ENCODE results near the gene IFITM10. TPM values are rescaled to one million over a fixed set of nuclear protein-coding genes. Genes with fewer than 3 reads are reported as not detected.

IFITM10 gene
- under 1 TPM; 0.27 to 0.76 TPM for total RNA-seq
- long read RNA-seq: 0 reads

GRCh38 chr11:1750481-1750839 lies at the start of gene IFITM10:
TSS of gene IFITM10 (minus strand) at chr11:1750595. CDS start at chr11:1750442, 153 bp downstream.
- intact Hi-C loops (cut with DNase I): no loop called here
- ATAC-seq (peak; percentile 29 to 37), DNase-seq (peak; percentile 27)

GRCh38 chr11:1797391-1798125 lies 47.2 kb upstream of the IFITM10 start:
- intact Hi-C loops (cut with DNase I): no loop called here
- ATAC-seq (no peak), DNase-seq (no peak)

DNA sequence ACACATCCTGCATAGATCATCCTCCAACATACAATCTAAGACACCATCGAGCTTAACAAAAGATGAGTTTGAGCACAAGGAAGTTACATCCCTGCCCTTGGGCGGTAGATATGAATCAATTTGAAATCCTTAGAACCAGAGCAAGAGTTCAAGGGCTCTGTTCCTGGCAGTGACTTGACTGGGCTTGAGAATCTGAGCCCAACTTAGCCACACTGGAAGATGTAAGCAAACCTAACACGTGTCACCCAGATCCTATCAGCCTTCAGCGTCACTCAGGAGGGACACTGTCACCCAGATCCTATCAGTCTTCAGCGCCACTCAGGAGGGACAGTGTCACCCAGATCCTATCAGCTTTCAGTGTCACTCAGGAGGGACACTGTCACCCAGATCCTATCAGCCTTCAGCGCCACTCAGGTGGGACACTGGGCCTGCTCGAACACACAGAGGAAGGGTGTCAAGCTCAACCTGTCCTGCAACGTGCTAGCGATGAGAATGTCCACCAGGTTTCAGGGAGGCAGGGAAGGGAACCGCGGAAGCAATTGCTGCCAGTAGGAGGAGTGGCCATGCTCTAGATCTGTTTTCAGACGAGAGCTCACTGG lies 46.1 kb upstream of the IFITM10 start:
- no peak for DNase-seq
- intact Hi-C loops (cut with DNase I): no loop called here
- ATAC-seq: no peak

- intact Hi-C loops (cut with DNase I): no loop called here
- ATAC-seq (no peak), DNase-seq (no peak)
These were observed 42.7 kb upstream of the IFITM10 start for GRCh38 chr11:1793081-1793480.

- intact Hi-C loops (cut with DNase I): no loop called here
- DNase-seq: no peak
- no peak for ATAC-seq
These were observed 42.1 kb upstream of the IFITM10 start for GRCh38 chr11:1792461-1792860.

GRCh38 chr11:1791912-1792311 lies 41.5 kb upstream of the IFITM10 start:
- ATAC-seq: no peak
- DNase-seq: no peak
- intact Hi-C loops (cut with DNase I): no loop called here

GRCh38 chr11:1786466-1786865 lies 36.1 kb upstream of the IFITM10 start:
- intact Hi-C loops (cut with DNase I): no loop called here
- DNase-seq (no peak), ATAC-seq (no peak)

DNA sequence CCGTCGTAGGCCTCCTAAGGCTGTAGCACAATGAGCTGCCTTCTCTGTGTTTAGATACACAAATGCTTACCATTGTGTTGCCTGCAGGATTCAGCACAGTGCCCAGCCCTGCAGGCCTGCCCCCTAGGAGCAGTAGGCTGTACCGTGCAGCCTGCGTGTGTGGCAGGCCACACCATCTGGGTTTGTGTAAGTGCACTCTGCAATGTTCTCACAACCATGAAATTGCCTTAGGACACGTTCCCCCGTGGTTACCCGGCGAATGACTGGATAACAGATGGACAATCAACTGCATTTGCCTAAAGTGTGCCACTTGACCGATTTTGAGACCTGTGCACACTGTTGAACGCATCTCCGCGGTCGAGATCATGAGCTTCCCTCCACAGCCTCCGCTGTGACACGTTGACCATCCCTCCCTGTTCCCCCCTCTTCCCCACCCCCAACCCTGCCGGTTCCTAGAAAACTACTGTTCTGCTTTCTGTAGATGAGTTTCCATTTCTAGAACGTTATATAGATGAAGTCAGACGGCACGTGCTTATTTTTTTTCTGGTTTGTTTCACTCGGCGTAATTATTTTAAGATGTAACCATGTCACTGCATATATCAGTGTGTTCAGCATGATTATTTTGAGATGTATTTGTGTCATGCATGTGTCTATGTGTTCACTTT lies 35.5 kb upstream of the IFITM10 start:
- intact Hi-C loops (cut with DNase I): no loop called here
- peak in 1 of 2 donors; percentile 31 for ATAC-seq
- no peak for DNase-seq

DNA sequence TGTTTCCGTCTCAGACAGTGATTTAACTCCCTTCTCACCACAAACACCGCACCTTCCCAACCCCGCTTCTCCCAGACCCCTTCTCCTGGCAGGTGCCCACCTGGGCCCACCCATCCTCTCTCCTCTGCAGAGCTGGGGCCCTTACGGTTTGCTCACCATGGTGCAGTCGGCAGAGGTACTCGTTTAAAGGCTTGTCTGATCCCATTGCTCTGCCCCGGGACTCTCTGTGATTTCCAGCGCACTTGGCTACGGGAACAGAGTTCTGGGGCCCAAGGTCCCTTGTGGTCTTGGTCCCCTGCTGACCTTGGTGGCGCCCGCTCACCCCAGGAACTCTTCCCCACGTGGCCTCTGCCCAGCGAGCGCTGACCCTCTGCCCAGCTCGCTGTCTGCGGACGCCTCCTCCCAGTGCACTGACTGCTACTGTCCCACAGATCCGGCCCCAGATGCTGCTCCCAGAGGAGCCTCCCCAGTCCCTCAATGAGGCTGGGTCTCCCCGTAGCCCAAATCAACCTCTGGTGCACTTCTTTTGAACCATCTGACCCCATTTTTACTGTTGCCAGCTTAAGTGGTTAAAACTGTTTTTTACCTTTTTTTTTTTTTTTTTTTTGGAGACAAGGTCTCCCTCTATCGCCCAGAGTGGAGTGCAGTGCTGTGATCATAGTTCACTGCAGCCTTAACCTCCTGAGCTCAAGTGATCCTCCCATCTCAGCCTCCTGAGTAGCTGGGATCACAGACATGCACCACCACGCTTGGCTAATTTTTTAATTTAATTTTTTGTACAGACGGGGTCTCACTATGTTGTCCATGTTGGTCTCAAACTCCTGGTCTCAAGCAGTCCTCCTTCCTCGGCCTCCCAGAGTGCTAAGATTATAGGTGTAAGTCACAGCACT lies 34.6 kb upstream of the IFITM10 start:
- intact Hi-C loops (cut with DNase I): no loop called here
- DNase-seq (no peak), ATAC-seq (no peak)

DNA sequence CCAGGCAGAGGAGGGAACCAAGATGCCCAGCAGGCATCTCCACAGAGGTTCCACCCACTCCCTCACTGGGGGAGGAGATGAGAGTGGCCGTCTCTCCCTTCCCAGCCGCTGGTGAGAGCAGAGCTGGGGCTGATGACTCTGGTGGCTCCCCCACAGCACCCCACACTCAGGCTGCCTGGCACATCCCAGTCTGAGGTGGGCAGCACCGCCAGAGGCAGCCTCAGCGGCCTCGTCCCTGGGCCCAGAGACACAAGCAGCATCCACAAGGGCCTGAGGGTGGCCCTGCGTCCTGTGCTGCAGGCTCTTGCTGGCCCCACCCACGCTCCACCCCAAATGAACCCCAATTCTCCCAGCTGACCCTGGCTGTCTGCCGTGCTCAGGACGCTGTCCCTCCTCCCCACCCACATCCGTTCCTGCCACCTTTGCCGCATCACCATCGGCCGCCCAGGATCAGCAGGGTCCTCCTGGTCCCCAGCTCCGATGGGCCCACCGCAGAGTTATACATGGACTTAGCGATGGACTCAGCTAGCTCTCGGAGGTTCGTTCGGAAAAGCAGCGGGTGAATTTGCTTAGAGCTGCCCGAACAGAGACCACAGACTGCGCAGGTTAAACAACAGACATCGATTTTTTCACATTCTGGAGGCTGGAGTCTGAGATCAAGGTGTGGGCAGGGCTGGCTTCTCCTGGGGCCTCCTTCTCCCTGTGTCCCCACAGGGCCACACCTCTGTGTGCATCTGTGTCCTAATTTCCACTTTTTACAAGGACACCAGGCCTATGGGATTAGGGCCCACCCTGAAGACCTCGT lies 33.5 kb upstream of the IFITM10 start:
- DNase-seq (no peak), ATAC-seq (no peak)
- intact Hi-C loops (cut with DNase I): no loop called here

- no peak for ATAC-seq
- intact Hi-C loops (cut with DNase I): no loop called here
- no peak for DNase-seq
These were observed 32.7 kb upstream of the IFITM10 start for GRCh38 chr11:1782831-1783724.

DNA sequence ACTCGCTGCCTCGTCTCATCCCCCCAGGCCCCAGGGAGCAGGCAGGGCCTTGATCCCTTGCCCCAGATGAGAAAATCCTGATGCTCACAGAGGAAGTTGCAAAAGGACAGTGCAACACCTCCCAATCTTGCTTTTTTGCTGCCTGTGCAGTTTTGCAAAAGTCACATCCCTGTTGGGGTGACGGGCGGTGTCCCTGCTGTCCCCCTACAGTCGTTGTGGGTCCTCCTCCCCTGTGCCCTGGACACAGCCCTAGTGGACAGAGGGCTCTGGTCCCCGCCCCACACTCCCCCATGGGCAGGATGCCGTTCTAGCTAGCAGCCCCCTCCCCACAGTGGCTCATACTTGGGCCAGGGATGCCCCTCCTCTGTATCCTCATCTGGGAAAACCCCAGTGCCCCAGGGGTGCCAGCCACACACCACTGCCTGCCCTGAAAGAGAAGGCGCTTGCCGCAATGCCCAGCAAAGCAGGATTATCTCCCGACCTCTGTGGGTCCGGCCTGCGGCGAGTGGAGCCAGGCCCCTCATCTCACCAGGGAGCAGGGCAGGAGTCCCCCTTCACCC lies 31.7 kb upstream of the IFITM10 start:
- ATAC-seq: peak in 1 of 2 donors; percentile 22
- intact Hi-C loops (cut with DNase I): no loop called here
- no peak for DNase-seq

DNA sequence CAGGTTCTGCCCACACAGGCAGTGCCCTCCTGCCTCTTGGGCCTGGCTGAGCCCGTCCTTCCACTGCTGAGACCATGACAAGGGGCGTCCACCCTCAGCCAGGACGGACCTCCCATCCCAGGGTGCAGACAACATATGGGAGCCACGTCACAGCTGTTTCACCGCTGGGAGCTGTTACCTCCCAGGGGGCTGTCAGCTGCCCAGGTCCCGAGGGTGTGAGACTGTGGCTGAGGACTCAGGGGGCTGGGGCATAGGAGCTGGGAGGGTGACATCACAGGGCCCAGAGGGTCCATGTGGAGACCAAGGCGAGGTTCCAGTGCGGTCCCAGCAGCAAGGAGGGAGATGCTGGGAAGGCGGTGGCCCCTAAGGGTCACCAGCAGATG lies 31.2 kb upstream of the IFITM10 start:
- DNase-seq (no peak), ATAC-seq (no peak)
- intact Hi-C loops (cut with DNase I): no loop called here

DNA sequence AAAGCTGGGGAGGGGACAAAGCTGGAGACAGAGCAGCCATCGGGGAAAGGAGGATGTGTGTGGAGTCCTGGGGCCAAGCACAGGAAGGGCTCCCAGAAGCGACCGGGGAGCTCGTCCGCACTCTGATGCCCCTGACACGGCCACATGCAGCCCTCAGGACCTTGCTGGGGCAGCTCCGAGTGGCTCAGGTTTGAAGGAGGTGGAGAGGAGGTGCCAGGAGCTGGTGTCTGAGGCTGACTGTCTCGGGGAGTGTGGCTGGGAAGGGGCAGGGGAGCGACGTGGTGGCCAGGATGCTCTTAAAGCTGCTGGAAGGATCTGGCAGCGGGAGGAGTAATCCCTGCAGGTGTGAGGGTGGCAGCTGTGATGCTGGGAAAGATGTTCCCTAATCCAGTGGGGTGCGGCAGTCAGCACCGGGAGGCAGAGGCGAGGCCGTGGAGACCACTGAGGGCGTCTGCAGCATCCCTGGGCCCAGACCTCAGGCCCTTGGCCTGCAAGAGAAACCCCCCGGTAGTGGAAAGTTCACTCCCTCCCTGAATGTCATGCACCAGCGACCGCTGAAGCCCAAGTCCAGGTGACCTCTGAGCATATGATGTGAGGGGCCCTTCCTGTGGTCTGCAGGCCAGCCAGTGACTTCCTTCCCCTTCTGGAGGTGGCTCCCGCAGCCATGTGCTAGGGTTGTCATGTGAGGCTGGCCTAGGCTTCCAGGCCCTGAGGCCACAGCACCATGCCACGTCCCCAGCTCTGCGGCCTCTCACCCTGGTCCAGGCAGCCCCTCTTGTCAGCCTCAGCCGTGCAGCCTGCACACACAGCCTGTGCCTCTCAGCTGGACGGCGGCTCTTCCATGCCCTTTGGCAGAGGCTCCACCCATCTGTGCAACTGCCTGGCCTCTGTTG lies 30.6 kb upstream of the IFITM10 start:
- DNase-seq (no peak), ATAC-seq (peak; percentile 48 to 52)
- intact Hi-C loops (cut with DNase I): no loop called here

DNA sequence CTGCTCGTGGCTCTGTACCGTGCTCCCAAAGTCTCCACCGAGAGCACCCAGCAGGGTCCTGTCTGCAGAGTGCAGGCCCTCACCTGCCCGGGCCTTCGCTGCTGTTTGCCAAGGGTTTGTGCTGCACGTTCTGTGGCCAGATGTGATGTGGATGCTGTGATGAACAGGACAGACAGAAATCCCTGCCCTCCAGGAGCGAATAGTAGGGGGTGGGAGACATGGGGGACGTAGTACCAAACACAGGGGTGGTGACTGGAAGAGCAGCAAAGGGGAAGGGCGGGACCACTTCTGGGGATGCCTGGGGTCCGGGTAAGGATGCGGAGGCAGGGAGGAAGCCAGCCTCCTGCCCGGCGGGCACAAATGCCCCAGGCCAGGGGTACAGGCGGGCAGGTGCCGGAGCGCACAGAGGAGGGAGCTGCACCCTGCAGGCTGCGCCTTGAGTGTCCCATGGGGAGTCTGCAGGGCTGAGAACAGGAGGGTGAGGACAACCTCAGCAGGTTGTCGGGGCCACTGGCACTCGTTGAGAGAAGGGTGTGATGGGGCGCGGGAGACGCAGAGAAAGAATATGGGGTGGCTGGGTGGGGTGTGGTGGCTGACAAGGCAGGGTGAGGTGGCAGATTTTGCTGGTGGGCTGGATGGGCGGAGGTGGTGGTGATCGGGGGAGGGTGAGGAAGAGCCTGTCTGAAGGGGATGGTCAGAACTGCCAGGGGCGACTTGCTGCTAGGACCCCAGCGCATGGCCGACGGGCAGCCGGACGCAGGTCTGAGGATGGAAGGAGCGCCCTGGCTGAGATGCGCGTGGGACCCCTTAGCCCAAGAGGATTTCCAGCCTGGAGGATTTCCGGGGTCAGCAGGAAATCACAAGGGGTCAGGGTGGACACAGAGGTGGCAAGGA lies 29.7 kb upstream of the IFITM10 start:
- DNase-seq: no peak

More for the DNA sequence above, 29.7 kb upstream of the IFITM10 start:
- ATAC-seq: no peak
- intact Hi-C loops (cut with DNase I): no loop called here

Measured in left cardiac atrium (tissue), 4 donors.